Osteoblast (primary cell): ENCODE data around the gene TRA2A. TPM values are rescaled to one million over a fixed set of nuclear protein-coding genes. Genes with fewer than 3 reads are reported as not detected.

Source experiments
- DNase-seq: peaks from one replicate; pipeline ENCODE4 v3.0.0; 2011; ENCODE audit warnings: low spot score, mixed read lengths; ENCODE audit not compliant: insufficient read length; ENCODE audit errors: missing footprints
- H2AFZ ChIP-seq: 2 replicates; pipeline ENCODE4 v1.6.0; 2011; ENCODE audit warnings: mild to moderate bottlenecking, low read length
- H3K27ac ChIP-seq: 2 replicates; pipeline ENCODE4 v1.5.1; 2011; ENCODE audit warnings: mild to moderate bottlenecking, low read depth, low read length, moderate library complexity
- H3K27me3 ChIP-seq: 2 replicates; pipeline ENCODE4 v1.6.0; 2012; ENCODE audit warnings: mild to moderate bottlenecking, control low read depth, inconsistent platforms, low read length, moderate library complexity; ENCODE audit not compliant: insufficient read depth
- H3K36me3 ChIP-seq: 2 replicates; pipeline ENCODE4 v1.5.1; 2011; ENCODE audit warnings: mild to moderate bottlenecking, low read length, control low read depth, moderate library complexity; ENCODE audit not compliant: insufficient read depth
- H3K4me1 ChIP-seq: 2 replicates; pipeline ENCODE4 v1.5.1; 2011; ENCODE audit warnings: mild to moderate bottlenecking, low read length, control low read depth, moderate library complexity; ENCODE audit not compliant: insufficient read depth
- H3K4me2 ChIP-seq: 2 replicates; pipeline ENCODE4 v1.6.0; 2011; ENCODE audit warnings: mild to moderate bottlenecking, low read length; ENCODE audit not compliant: insufficient read depth
- H3K4me3 ChIP-seq: fragments of 200-600 bp; sonication (generic); 3 replicates; pipeline ENCODE4 v1.5.1; 2012; ENCODE audit warnings: mild to moderate bottlenecking, low read length, inconsistent platforms; ENCODE audit not compliant: insufficient read depth
- H3K79me2 ChIP-seq: 2 replicates; pipeline ENCODE4 v1.6.0; 2012; ENCODE audit warnings: mild to moderate bottlenecking, low read length, control low read depth, inconsistent platforms; ENCODE audit not compliant: insufficient read depth
- H3K9me3 ChIP-seq: 2 replicates; pipeline ENCODE4 v1.5.1; 2011; ENCODE audit warnings: low read depth, low read length, control low read depth
- H4K20me1 ChIP-seq: 2 replicates; pipeline ENCODE4 v1.6.0; 2012; ENCODE audit warnings: mild to moderate bottlenecking, low read length, control low read depth; ENCODE audit not compliant: insufficient read depth
- total RNA-seq: library from RNA; depleted of rRNA; stranded (reverse); fragments of >200 nt; gene quantifications from 2 replicates; pipeline ENCODE4 v1.2.3, GENCODE V29; 2012
- TF ChIP-seq, protein P1 (sequence below): IDR thresholded peaks from 2 replicates; pipeline ENCODE4 v1.5.1; 2011; ENCODE audit warnings: mild to moderate bottlenecking, low read depth, low read length, moderate library complexity; ENCODE audit errors: extremely low read depth

The TRA2A gene
- total RNA-seq, 1 donor: 25.7 TPM

- Histone ChIP-seq H3K79me2 (peaks cover 2% of the 10 kb centered on the region), H3K4me1 (peaks cover 20% of the 10 kb centered on the region), H4K20me1 (no peaks in the 10 kb centered on the region), H3K36me3 (no peaks in the 10 kb centered on the region), H3K27me3 (peaks cover 94% of the 10 kb centered on the region), H3K27ac (no peak overlapping the region), H3K9me3 (no peaks in the 10 kb centered on the region), H3K4me2 (peak overlapping the region; percentile 91), H3K4me3 (peak overlapping the region; percentile 76), H2AFZ (peak overlapping the region; percentile 85)
- DNase-seq: peak; percentile 99
- TF ChIP-seq, protein P1, sequence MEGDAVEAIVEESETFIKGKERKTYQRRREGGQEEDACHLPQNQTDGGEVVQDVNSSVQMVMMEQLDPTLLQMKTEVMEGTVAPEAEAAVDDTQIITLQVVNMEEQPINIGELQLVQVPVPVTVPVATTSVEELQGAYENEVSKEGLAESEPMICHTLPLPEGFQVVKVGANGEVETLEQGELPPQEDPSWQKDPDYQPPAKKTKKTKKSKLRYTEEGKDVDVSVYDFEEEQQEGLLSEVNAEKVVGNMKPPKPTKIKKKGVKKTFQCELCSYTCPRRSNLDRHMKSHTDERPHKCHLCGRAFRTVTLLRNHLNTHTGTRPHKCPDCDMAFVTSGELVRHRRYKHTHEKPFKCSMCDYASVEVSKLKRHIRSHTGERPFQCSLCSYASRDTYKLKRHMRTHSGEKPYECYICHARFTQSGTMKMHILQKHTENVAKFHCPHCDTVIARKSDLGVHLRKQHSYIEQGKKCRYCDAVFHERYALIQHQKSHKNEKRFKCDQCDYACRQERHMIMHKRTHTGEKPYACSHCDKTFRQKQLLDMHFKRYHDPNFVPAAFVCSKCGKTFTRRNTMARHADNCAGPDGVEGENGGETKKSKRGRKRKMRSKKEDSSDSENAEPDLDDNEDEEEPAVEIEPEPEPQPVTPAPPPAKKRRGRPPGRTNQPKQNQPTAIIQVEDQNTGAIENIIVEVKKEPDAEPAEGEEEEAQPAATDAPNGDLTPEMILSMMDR: no peak
Observed at GRCh38 chr7:23474094-23474828, 57.5 kb downstream of the TRA2A start.

DNA sequence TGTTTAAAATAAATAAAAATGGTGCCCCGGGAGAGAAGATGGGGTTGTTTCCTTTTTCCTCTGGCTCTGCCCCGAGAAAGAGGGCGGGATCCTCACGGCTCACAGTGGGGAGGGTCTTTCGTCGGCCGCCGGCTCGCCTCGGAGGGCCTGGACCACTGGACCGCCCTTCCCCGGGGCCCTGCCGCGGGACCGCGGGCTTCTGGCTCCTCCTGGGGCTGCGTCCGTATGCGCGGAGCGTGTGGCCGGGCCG is 58.0 kb downstream of the TRA2A start:
- Histone ChIP-seq H2AFZ (peak overlapping the region; percentile 56), H3K4me3 (peak overlapping the region; percentile 76), H3K4me2 (peak overlapping the region; percentile 91), H4K20me1 (no peaks in the 10 kb centered on the region), H3K9me3 (no peaks in the 10 kb centered on the region), H3K27ac (no peak overlapping the region), H3K79me2 (peaks cover 7% of the 10 kb centered on the region), H3K36me3 (no peaks in the 10 kb centered on the region), H3K27me3 (peaks cover 94% of the 10 kb centered on the region), H3K4me1 (peaks cover 20% of the 10 kb centered on the region)
- DNase-seq: no peak
- TF ChIP-seq, protein P1: no peak

GRCh38 chr7:23472956-23473843 is 58.6 kb downstream of the TRA2A start:
- H4K20me1 ChIP-seq: no peaks in the 10 kb centered on the region
- H3K36me3 ChIP-seq: no peaks in the 10 kb centered on the region
- peaks cover 12% of the 10 kb centered on the region for H3K79me2 ChIP-seq
- peak overlapping the region; percentile 56 for H2AFZ ChIP-seq
- peak overlapping the region; percentile 91 for H3K4me2 ChIP-seq
- H3K27me3 ChIP-seq: peaks cover 94% of the 10 kb centered on the region
- H3K9me3 ChIP-seq: no peaks in the 10 kb centered on the region
- DNase-seq: peak; percentile 81
- TF ChIP-seq, protein P1: no peak
- H3K4me3 ChIP-seq: peak overlapping the region; percentile 76
- peaks cover 23% of the 10 kb centered on the region for H3K4me1 ChIP-seq
- no peak overlapping the region for H3K27ac ChIP-seq

DNA sequence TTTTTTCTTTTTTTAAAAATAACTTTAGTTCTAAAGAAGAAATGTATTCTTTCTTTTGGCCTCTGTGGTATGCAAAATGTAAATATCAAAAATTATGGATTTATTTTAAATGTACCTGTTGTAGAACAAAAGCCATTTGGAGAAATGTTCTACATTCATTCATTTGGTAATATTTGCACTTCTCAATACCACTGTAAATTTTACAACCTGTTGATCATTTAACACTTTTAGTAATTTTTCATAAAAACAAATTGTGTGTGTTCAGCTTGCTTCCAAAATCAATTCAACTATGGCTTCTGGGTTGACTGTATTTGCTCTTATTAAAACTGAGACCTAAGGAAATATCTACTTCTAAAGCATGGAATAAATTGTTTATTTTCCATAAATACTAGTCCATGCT is 59.2 kb downstream of the TRA2A start:
- H3K27ac ChIP-seq: no peak overlapping the region
- H3K4me3 ChIP-seq: no peak overlapping the region
- H3K4me1 ChIP-seq: peaks cover 24% of the 10 kb centered on the region
- H2AFZ ChIP-seq: no peak overlapping the region
- H3K36me3 ChIP-seq: no peaks in the 10 kb centered on the region
- H3K79me2 ChIP-seq: peaks cover 19% of the 10 kb centered on the region
- H3K27me3 ChIP-seq: peaks cover 94% of the 10 kb centered on the region
- no peaks in the 10 kb centered on the region for H3K9me3 ChIP-seq
- no peak for DNase-seq
- no peak overlapping the region for H3K4me2 ChIP-seq
- H4K20me1 ChIP-seq: no peaks in the 10 kb centered on the region
- TF ChIP-seq, protein P1: no peak
